NCI-H2227 (cell line): ENCODE measurements around the gene TSPAN14.

Source experiments
- DNase-seq: peaks from one replicate; lab custom pipeline; 2025; ENCODE audit not compliant: unreplicated experiment; lab: John Stamatoyannopoulos, UW

Gene TSPAN14

GRCh38 chr10:80502621-80503583 lies 48.8 kb downstream of the TSPAN14 start:
- DNase-seq: no peak

GRCh38 chr10:80503584-80504157 lies 49.6 kb downstream of the TSPAN14 start:
- DNase-seq: no peak

GRCh38 chr10:80504158-80504811 lies 50.2 kb downstream of the TSPAN14 start:
- DNase-seq: no peak

- no peak for DNase-seq
These were observed 50.9 kb downstream of the TSPAN14 start for GRCh38 chr10:80504897-80505465.

- DNase-seq: no peak
These were observed 52.1 kb downstream of the TSPAN14 start for GRCh38 chr10:80506189-80506575.

GRCh38 chr10:80506836-80507487 lies 52.9 kb downstream of the TSPAN14 start:
- no peak for DNase-seq

GRCh38 chr10:80509108-80509402 lies 54.9 kb downstream of the TSPAN14 start:
- no peak for DNase-seq

GRCh38 chr10:80509403-80510161 lies 55.5 kb downstream of the TSPAN14 start:
- no peak for DNase-seq

GRCh38 chr10:80512031-80512526 lies 58.0 kb downstream of the TSPAN14 start:
- no peak for DNase-seq

- DNase-seq: no peak
These were observed 59.0 kb downstream of the TSPAN14 start for GRCh38 chr10:80513106-80513505.

- no peak for DNase-seq
These were observed 61.4 kb downstream of the TSPAN14 start for GRCh38 chr10:80515511-80515910.

- DNase-seq: no peak
These were observed 61.8 kb downstream of the TSPAN14 start for GRCh38 chr10:80515941-80516340.

- DNase-seq: no peak
These were observed 62.5 kb downstream of the TSPAN14 start for GRCh38 chr10:80516506-80517075.

GRCh38 chr10:80517416-80518142 lies 63.5 kb downstream of the TSPAN14 start:
- DNase-seq: no peak

- no peak for DNase-seq
These were observed 64.2 kb downstream of the TSPAN14 start for GRCh38 chr10:80518143-80518806.

- DNase-seq: no peak
These were observed 64.8 kb downstream of the TSPAN14 start for GRCh38 chr10:80518807-80519360.

GRCh38 chr10:80519936-80520650 lies 66.0 kb downstream of the TSPAN14 start:
- DNase-seq: no peak
